ENCODE results near the gene DIS3.

- no peak for TF ChIP-seq ZNF24 (IDR thresholded peaks at IDR 0.05)
- TF ChIP-seq SRF (CRISPR knock-in tag; IDR thresholded peaks at IDR 0.05), result no peak
- TF ChIP-seq TARDBP (IDR thresholded peaks at IDR 0.05), result no peak
- TF ChIP-seq MAX (CRISPR knock-in tag; IDR thresholded peaks at IDR 0.05), result no peak
Observed at GRCh38 chr13:72820898-72821279, 39.2 kb upstream of the DIS3 start.
